ENCODE data around the gene NLRP8. TPM values are rescaled to one million over a fixed set of nuclear protein-coding genes. Genes with fewer than 3 reads are reported as not detected.
"Not testable (repeated sequence)": the region's sequence is repeated elsewhere in the genome, so short reads cannot be mapped to it uniquely, and the experiment has no call there.

Gene NLRP8
- not detected for total RNA-seq

DNA sequence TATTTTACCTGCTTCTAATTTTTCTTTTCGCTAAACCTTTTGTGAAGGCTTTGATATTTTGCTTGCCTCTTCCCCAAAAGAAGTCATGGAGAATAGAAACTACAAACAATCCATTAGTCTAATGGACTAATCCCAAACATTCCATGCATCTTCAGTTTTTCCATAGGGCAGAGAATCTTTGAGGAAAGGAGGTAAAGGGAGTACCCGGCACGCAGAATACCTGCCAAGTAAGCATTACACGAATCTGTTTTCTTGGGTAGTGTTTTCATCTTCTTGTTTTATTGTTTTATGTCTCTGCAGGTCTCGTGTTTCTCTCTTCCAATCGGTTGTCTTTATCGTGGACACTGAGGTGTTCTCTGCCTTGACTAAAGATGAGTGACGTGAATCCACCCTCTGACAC, at the start of gene NLRP8:
Gene NLRP8 (plus strand): TSS at position 301 of the 400 bp plus-strand sequence.
- DNase-seq (ENCODE audit: low read depth in 2 of 3, low spot score in 2 of 3) = no peak

DNA sequence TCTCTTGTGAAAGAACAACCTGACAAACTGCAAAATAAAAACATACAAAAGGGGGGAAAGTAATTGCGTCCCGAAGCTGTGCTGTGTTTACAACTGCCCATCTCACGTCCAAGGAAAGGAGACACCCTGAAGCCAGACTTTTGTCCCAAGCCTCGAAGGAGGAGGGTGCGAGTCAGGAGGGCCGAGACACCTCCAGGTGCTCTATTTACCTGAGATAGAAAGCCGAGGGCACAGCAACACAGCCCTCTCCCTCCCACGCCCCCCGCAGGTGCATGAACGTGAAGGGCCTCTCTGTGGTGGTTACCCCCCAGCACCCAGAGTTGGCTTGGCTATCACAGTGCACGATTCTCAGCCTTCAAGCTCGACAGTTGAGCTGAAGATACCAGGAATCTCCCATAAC, 48.7 kb upstream of the NLRP8 start:
- DNase-seq (ENCODE audit: low read depth in 2 of 3, low spot score in 2 of 3) = no peak

DNA sequence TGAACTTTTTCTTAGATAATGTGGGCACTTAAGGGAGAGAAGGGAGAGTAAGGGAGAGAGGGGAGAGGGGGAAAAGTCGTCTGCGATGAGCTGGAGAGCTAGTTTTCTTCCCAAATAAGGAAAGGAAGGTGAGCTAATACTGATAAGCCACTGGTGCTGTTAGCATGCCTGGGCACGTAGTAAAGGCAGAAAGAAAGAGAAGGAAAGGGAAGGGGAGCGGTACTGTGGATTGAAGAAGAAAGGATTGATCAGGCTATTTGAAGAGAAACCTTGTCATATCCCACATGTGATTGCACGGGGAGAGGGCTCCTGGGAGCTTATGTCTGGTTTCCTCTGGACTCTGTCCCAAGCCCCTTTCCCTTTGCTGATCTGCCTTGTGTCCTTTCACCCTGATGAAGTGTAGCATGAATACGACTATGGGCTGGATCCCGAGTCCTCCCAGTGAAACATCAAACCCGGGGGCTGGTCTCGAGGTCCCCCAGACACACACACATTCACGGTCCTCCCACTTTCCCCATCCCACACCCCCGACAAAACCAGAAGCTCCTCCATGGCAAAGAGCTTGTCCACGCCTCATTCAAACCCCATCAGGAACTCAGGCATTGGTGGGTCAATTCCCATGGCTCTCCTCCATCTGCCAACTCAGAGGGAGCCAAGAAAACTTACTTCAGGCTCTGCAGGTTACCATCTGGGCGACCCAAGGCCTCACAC, 46.1 kb upstream of the NLRP8 start:
- no peak for DNase-seq (ENCODE audit: low read depth in 2 of 3, low spot score in 2 of 3)

DNA sequence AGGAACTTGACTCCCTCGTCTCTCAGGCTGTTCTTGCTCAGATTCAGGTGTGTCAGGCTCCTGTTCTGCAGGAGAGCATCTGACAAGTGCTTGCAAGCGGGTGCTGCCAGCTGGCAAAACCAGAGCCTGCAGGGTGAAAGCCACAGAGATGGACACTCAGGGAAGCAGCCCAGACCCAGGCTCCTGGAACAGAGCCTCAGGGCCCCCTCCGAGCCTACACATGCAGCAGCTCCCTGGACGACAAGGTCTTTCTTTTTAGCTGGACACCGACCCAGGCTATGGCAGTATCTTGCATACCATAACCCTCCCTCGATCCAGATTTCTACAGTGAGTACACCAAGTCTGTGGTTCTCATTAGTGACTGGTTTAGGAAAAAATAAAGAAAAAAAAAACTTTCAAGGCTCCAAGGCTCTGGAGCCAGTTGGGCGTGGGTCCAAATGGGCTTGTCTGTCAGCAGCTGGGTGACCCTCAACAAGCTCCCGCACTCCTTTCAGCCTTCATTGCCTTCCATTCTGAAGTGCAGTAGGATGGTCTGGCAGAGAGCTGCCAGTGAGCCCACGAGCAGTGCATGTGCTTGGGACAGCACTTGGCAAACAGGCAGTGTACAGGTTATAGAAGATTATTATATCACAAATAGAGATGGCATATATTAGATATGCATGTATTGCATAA, 45.4 kb upstream of the NLRP8 start:
- no peak for DNase-seq (ENCODE audit: low read depth in 2 of 3, low spot score in 2 of 3)

DNA sequence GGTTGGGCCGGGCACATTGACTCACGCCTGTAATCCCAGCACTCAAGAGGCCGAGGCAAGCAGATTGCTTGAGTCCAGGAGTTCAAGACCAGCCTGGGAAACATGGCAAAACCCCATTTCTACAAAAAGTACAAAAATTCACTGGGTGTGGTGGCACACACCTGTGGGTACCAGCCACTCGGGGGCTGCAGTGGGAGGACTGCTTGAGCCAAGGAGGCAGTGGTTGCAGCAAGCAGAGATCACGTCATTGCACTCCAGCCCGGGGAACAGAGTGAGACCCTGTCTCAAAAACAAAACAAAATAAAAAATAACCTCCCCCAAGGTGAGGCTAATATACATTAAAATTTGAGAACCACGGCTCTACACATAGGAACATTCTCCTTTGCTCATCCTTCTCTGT, 40.3 kb upstream of the NLRP8 start:
- no peak for DNase-seq (ENCODE audit: low read depth in 2 of 3, low spot score in 2 of 3)

DNA sequence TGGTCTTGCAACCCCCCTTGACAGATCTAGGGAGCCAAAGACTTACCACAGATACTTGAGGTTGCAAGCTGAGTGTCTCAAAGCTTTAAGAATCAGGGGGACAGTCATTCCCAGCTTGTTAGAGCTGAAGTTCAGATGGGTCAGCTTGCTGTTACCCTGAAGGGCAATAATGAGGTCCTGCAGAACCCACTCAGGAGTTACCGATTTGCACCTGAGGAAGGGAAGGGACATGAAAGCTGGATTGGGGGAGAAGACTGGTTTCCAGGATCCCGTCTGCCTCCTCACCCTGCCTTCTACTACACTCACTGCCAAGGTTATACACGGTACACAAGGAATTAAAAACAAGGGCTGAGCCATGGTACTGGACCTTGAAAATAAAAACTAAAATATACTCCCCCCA, 39.9 kb upstream of the NLRP8 start:
- no peak for DNase-seq (ENCODE audit: low read depth in 2 of 3, low spot score in 2 of 3)

DNA sequence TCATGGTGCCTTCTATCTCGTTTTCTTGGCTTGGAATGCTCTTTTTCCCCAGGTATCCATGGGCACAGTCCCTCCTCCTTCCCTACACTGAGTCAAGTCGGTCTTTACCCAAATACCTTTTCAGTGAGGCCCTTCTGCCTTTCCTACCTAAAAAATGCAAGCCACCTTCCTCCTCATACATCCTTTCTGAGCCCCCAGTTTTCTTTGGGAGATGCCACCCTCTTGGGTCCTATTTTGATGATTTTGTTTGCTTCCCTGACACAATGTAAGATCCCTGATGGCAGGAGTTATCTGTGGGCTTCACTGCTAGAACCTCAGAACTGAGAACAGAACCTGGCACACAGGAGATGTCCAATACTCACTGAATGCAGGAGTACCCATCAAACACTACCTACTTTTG, 37.8 kb upstream of the NLRP8 start:
- DNase-seq (ENCODE audit: low read depth in 2 of 3, low spot score in 2 of 3) = no peak

DNA sequence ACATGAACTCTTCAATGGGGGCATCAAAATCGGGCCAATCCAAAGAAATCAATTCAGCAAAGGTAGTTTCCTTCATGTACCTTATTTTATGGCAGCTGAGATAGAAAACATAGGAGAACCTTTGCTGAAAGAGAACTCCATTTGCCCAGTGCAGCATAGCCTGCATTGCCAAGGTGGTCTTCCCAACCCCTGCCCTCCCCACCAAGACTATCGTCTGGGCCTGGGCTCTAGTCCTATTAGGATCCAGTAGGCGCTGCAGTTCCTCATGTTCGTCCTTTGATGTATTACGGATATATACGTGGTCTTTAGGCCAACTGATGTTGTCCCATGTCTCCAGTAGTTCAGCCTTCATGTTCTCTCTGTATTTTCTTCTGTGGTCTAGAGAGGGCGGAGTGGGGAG, 34.7 kb upstream of the NLRP8 start:
- DNase-seq (ENCODE audit: low read depth in 2 of 3, low spot score in 2 of 3) = no peak

DNA sequence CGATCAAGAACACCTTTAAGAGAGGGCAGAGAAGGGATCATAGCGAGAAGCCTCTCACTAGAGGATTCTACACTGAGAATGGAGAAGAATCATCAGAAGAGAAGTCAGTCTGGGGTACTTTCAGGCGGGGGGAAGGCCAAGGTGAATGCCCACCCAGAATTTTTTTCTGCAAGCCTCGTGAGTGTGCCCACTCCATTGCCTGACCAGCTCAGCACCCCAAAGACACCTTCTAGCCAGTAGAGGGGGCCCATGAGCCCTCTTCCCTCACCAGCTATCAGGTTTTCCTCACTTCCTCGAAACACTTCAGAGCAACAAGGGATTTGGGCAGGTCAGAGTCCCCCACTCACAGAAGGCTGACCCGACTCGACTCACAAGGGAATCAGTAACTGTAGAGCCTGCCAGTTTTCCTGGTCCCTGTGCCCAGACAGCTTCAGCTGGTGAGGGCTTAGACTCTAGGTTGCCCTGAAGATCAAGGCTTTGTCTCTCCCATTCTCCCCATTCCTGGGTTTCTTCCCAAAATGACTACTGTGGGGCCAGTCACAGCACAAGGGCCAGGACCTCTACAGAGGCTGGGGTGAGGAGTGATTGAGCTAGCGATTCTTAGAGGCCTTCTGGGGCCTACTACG, 33.9 kb upstream of the NLRP8 start:
- DNase-seq (ENCODE audit: low read depth in 2 of 3, low spot score in 2 of 3) = no peak

DNA sequence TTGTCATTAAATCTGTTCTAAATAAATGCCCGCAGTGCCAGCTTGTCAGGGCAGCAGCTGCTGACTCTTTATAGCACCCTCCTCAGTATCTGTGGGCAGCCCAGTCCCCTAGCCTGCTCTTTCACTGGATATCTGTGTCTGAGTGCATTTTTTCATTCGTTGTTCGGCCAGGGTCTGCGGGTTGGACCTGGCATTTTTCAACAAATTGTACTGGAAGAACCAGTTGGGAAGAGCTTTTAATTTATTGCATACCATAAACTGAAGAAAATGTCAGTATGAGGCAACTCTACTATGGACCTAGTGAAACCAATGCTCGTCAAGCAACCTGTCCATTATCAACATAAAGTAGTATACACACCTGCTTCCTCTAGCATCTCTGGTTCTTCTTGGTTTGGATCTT, 24.1 kb upstream of the NLRP8 start:
- DNase-seq (ENCODE audit: low read depth in 2 of 3, low spot score in 2 of 3) = no peak

DNA sequence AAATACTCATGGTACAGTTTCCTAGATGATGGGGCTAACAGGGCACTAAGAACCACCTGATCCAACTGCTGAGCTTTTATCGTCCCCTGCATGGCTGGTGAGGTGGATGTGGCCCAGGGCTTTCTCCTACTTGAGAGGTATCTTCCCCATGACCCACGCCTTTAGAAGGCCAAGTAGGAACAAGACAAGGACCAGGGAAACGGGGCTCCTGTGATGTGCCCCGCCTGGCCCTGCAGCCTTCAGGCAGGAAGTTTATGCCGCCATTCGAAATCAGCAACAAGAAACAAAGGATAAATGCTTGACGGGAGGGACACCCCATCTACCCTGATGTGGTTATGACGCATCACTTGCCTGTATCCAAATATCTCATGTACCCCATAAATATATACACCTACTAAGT, 19.6 kb upstream of the NLRP8 start:
- DNase-seq (ENCODE audit: low read depth in 2 of 3, low spot score in 2 of 3) = no peak

DNA sequence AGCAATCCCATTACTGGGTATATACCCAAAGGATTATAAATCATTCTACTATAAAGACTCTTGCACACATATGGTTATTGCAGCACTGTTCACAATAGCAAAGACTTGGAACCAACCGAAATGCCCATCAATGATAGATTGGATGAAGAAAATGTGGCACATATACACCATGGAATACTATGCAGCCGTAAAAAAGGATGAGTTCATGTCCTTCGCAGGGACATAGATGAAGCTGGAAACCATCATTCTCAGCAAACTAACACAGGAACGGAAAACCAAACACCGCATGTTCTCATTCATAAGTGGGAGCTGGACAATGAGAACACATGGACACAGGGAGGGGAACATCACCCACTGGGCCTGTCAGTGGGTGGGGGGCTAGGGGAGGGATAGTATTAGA, 18.4 kb upstream of the NLRP8 start:
- DNase-seq (ENCODE audit: low read depth in 2 of 3, low spot score in 2 of 3) = not testable (repeated sequence)

DNA sequence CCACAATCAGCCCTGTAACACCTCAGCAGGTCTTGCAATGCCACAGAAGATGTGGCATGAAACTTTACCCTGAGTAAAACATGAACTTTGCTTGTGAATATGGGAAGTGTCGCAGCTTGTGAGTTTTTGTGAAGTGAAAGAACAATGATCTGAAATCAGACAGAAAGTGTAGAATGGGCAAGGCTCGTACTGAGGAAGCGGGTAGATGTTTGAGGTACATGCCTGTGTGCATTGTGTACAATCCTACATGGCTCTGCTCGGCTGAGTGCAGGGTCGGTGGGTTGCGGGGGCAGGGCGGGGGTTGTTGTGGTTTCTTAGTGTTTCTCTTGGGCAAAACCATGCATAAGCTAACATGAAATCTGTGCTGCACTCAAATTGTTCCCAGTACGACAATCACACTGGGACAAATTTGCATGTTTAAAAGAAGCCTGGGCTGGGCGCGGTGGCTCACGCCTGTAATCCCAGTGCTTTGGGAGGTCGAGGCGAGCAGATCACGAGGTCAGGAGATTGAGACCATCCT, 16.6 kb upstream of the NLRP8 start:
- no peak for DNase-seq (ENCODE audit: low read depth in 2 of 3, low spot score in 2 of 3)

DNA sequence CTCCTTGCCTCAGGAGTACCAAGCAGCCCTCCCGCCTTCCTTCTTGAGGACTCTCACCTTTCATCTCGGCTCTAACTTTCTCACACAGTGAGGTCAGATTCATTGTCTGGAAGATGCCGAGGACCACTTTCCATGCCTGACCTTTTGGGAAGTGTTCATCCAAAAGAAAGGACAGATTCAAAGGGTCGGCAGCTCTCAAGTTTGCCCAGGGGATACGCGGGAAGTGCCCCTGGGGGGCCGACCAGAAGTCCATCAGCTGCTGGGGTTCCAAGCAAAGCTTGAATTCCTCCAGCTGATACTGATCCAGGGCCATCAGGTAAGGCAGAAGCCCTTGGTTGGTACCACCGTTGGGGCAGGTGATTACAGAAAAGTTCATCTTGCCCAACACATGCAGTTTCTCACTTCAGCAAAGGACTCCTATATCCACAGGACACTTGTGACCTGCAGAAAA, 15.7 kb upstream of the NLRP8 start, which contains the start of gene NLRP13:
Gene NLRP13 (minus strand): TSS at position 401 of the 451 bp plus-strand sequence. CDS start 25 bp downstream, at position 376.
- no peak for DNase-seq (ENCODE audit: low read depth in 2 of 3, low spot score in 2 of 3)

DNA sequence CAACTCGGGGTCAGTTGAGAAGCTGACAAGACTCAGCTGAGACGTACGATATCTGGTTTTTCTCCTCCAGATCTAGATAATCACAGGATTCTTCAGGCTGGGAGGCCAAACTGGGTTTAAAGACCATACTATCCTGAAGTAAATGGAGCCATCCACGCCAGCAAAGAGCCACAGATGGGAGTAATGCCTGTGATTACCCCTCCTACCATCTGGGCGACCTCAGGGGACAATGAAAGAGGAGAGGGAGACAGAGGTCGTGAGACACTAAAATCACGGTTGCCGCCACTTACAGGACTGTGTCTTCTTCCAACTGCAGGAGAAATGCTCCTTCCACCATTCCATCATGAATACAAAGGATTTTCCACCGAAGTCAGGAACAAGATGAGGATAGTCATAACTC, 12.4 kb upstream of the NLRP8 start:
- DNase-seq (ENCODE audit: low read depth in 2 of 3, low spot score in 2 of 3) = no peak

DNA sequence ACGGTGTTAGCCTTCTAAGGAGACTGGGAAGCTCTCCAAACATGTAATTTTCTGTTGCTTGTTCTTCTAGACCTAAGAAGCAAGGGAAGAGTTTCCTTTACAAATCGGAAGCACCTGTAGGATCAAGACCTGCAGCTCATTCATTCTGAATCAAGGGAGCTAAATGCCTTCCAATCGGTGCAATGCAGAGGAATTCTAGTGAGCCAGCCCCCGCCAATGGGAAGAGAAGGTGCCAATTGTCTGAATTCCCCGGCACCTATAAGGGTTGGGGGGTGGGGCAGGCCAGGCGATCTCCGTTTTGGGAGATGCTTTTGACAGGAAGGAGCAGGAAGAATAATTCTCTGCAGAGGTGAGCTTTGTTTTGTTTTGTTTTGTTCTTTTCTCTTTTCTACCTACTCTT, 8.4 kb upstream of the NLRP8 start:
- no peak for DNase-seq (ENCODE audit: low read depth in 2 of 3, low spot score in 2 of 3)

DNA sequence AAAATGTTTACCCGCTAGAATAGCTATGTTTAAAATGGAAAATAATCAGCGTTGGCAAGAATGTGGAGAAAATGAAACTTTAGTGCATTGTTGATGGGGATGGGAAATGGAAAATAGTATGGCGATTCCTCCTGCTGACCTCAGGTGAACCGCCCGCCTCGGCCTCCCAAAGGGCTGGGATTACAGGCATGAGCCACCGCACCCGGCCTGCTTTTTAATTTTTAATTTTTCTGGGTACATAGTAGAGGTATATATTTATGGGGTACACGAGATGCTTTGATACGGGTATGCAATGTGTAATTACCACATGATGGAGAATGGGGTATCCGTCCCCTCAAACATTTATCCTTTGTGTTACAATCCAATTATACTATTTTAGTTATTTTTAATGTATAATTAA, 7.3 kb upstream of the NLRP8 start:
- no peak for DNase-seq (ENCODE audit: low read depth in 2 of 3, low spot score in 2 of 3)

DNA sequence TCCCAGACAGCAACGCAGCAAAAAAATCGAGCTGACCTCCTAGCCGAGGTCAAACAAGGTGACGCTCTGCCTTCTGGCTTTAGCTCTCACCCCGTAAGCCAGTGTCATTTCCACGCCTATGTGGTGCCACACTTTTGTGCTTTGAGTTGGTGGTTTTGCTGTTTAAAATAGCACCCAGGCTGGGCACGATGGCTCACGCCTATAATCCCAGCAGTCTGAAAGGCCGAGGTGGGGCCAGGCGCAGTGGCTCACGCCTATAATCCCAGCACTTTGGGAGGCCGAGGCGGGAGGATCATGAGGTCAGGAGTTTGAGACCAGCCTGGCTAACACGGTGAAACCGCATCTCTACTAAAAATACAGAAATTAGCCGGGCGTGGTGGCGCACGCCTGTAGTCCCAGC, 2.9 kb downstream of the NLRP8 start:
- DNase-seq (ENCODE audit: low read depth in 2 of 3, low spot score in 2 of 3) = not testable (repeated sequence)

DNA sequence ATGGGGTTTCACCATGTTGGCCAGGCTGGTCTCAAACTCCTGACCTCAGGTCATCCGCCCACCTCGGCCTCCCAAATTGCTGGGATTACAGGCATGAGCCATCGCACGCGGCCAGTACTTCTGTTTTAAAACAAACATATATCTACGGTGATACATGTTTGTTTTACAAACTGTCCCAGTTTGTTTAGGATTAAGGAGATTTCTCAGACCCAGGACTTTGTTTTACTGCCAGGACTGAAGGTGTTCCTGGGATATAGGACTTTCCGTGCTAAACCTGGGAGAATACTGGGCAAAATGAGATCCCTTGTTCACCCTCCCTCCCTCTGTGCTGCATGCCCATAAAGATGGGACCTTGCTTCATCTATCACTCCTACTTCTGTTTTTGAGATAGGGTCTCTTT, 8.8 kb downstream of the NLRP8 start:
- no peak for DNase-seq (ENCODE audit: low read depth in 2 of 3, low spot score in 2 of 3)

DNA sequence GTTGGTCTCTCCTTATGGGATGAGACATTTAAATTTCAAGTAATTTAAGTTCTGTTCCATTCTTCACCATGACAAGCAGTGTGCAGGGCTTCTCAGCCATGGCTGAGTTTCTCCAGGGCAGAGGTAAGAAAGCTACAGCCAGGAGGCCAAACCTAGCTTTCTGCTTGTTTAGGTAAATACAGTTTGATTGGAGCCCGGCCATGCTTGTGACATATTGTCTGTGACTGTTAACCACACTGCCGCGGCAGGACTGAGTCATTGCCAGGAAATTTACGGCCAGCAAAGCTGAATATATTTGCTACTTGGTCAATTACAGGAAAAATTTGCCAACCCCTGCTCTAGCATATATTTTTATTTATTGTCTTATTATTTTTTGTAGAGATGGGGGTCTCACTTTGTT, 10.7 kb downstream of the NLRP8 start:
- no peak for DNase-seq (ENCODE audit: low read depth in 2 of 3, low spot score in 2 of 3)

DNA sequence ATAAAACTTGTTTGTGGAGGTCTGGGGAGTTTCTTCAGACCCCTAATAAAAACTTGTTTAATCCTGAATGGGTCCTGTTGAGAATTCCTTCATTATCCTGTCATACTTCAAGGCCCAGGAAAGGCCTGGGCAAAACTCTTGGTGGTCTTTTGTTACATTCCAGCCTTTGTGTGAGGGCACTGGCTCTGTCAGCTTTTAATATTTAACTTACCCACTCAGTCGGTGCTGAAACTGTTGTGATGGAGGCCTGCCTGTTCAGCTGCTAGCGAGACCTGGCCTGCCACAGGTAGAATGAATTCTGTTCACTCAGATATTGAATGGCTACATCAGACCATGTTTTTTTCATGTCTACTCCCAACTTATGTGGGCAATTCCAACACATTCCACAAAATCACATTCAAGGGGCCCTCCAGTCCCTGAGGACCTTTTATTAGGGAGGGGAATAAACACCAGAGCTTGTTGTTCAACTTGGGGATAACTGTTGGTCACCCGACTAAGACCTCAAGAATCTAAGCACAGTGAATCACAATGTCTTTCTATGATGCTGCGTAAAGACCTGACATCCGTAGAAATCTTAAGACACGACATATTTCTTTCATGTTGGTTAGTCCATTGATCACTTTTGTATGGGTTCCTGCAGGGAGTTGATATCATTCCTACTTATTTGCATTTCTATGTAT, 12.5 kb downstream of the NLRP8 start:
- no peak for DNase-seq (ENCODE audit: low read depth in 2 of 3, low spot score in 2 of 3)

All from hematopoietic multipotent progenitor cell (in vitro differentiated cells).